WERI-Rb-1 (cell line): ENCODE measurements around the gene PCDH9.

Source experiments
- DNase-seq: peaks from one replicate; pipeline ENCODE4 v3.0.0-alpha.2; 2020
- H3K27ac ChIP-seq: fragments of 250-450 bp; sonication (Bioruptor Pico); 2 replicates; pipeline ENCODE4 v1.5.1; 2020; ENCODE audit warnings: mild to moderate bottlenecking, moderate library complexity
- H3K27me3 ChIP-seq: fragments of 250-450 bp; sonication (Bioruptor Pico); 2 replicates; pipeline ENCODE4 v1.5.1; 2021; ENCODE audit warnings: mild to moderate bottlenecking, low read depth, moderate library complexity; ENCODE audit not compliant: insufficient read depth, severe bottlenecking
- H3K36me3 ChIP-seq: fragments of 250-450 bp; sonication (Bioruptor Pico); 2 replicates; pipeline ENCODE4 v1.5.1; 2020; ENCODE audit warnings: mild to moderate bottlenecking, moderate library complexity
- H3K4me3 ChIP-seq: 2 replicates; pipeline ENCODE4 v1.5.1; 2011; ENCODE audit warnings: low read depth, mild to moderate bottlenecking, control low read depth, low read length
- H3K9me3 ChIP-seq: fragments of 250-450 bp; sonication (Bioruptor Pico); 2 replicates; pipeline ENCODE4 v1.5.1; 2021; ENCODE audit warnings: mild to moderate bottlenecking, moderate library complexity; ENCODE audit not compliant: severe bottlenecking
- TF ChIP-seq, protein P1 (sequence below): IDR thresholded peaks from 2 replicates; pipeline ENCODE4 v1.5.1; 2011; ENCODE audit warnings: low read depth, mild to moderate bottlenecking, control low read depth, inconsistent platforms, low read length

Gene PCDH9

DNA sequence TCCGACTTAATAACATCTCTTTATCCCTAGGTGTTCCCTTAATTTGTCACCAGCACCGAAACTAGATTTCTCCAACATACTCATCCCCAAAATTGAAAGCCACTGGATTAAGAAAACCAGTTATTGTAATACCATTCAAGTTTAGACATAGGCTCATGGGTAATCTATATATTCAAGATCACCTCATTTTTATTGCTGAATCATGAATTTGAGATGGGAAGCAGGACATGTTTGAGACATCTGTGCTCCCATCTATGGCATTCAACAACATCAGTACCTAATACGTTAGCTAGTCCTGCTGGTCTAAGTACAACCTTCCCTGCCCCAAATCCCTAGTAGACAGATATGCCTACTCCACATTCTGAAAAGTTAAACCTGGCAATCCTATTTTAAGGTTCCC is 820.6 kb downstream of the PCDH9 start:
- TF ChIP-seq, protein P1, sequence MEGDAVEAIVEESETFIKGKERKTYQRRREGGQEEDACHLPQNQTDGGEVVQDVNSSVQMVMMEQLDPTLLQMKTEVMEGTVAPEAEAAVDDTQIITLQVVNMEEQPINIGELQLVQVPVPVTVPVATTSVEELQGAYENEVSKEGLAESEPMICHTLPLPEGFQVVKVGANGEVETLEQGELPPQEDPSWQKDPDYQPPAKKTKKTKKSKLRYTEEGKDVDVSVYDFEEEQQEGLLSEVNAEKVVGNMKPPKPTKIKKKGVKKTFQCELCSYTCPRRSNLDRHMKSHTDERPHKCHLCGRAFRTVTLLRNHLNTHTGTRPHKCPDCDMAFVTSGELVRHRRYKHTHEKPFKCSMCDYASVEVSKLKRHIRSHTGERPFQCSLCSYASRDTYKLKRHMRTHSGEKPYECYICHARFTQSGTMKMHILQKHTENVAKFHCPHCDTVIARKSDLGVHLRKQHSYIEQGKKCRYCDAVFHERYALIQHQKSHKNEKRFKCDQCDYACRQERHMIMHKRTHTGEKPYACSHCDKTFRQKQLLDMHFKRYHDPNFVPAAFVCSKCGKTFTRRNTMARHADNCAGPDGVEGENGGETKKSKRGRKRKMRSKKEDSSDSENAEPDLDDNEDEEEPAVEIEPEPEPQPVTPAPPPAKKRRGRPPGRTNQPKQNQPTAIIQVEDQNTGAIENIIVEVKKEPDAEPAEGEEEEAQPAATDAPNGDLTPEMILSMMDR, result no peak
- no peak for DNase-seq
- Histone ChIP-seq H3K27me3 (no peaks in the 10 kb centered on the region), H3K4me3 (no peak overlapping the region), H3K27ac (no peak overlapping the region), H3K9me3 (no peaks in the 10 kb centered on the region), H3K36me3 (no peaks in the 10 kb centered on the region)

DNA sequence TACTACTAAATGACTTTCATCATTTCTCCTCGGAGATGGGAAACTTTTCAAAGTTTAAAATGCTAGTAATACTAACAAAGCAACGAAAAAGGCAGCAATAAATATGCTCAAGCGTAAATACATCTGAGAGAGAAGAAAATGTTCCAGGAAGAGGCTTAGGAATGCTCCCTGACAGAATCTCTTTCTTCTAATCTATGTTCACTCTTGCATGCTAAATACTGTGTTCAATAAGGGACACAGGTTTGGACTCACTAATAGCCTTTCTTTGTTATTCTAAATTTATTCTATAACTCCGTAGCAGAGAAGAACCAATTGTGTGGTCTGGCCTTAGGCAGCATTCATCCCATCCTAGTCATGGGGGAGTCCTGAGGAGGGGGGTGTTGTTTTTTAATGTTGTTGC is 823.0 kb downstream of the PCDH9 start:
- TF ChIP-seq, protein P1, result no peak
- no peaks in the 10 kb centered on the region for H3K9me3 ChIP-seq
- no peak for DNase-seq
- no peak overlapping the region for H3K27ac ChIP-seq
- no peaks in the 10 kb centered on the region for H3K36me3 ChIP-seq
- H3K27me3 ChIP-seq, result no peaks in the 10 kb centered on the region
- no peak overlapping the region for H3K4me3 ChIP-seq

DNA sequence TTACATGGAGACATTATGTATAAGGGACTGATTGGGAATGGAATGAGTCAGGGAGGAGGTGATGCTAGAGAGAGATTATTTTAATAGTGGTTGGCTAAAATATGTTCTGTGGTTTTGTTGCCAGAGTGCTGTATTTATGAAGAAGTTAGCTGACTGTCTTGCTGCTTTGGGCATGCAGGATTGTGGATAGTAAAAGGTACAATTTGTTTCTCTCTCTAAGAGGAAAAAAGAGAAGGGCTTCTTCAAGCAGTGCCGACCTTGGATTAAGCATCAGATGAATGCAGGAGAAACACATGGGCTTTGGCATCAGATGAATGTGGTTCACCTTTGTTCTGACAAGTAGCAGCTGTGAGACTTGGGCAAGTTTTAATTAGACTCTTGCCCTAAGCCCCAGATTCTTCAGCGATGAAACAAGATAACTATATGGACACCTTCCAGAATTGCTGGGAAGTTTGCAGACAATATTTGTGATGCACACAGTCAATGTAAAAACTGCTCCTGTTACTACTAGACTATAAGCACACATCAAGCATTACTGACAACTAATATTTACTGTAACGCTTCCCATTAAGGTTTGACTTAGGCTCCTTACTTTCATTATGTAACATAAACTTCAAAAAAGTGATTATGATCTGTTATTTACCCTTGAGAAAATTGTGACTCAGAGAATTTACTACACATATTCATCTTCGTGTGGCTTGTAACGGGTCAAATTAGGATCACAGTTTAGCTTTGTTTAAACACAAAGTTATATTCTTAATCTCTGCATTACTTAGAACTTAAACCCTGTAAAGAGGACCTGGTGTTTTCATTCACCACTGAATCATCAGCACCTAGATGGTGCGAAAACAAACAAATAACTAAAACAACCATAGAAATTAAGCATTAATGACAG is 824.0 kb downstream of the PCDH9 start:
- no peaks in the 10 kb centered on the region for H3K9me3 ChIP-seq
- H3K27ac ChIP-seq, result no peak overlapping the region
- no peaks in the 10 kb centered on the region for H3K27me3 ChIP-seq
- TF ChIP-seq, protein P1, result no peak
- H3K4me3 ChIP-seq, result no peak overlapping the region
- H3K36me3 ChIP-seq, result no peaks in the 10 kb centered on the region
- no peak for DNase-seq

DNA sequence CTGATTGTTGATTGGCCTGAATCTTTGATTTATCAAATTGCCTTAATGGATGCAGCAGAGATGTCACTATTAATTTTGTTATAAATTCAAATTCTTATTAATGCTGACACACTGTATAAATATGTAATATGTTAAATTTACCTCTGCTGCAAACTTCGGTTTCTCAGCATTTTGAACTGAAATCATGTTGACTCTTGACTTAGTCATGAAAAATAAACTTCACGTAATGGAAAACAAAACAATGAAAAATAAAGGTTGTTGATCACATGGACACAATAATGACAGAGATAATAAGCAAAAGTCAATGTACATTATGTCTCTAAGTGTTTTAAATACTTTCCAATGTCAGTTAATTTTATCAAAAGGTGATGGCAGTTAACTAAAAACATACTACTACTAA is 827.6 kb downstream of the PCDH9 start:
- no peak overlapping the region for H3K27ac ChIP-seq
- no peaks in the 10 kb centered on the region for H3K9me3 ChIP-seq
- DNase-seq, result no peak
- H3K36me3 ChIP-seq, result no peaks in the 10 kb centered on the region
- H3K27me3 ChIP-seq, result no peaks in the 10 kb centered on the region
- TF ChIP-seq, protein P1, result no peak
- H3K4me3 ChIP-seq, result no peak overlapping the region

DNA sequence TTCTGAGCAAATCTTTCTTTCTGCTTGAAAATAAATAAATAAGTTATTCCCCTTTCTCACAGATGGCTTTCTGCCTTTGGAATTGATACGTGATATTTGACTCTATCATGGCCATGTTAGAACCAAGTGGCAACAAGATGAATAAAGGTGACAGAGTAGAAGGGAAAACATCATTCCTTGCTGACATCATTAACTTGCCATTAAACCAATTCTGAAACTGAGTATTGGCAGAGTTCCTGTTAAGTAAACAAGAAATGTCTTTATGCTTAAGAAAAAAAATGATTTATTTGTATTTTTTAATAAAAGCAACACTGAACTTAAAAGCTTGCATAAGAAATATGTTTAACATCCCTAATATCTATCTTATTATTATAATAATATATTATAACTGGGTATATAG is 828.1 kb downstream of the PCDH9 start:
- H3K27me3 ChIP-seq, result no peaks in the 10 kb centered on the region
- no peak for DNase-seq
- no peak overlapping the region for H3K27ac ChIP-seq
- TF ChIP-seq, protein P1, result no peak
- no peak overlapping the region for H3K4me3 ChIP-seq
- H3K9me3 ChIP-seq, result no peaks in the 10 kb centered on the region
- H3K36me3 ChIP-seq, result no peaks in the 10 kb centered on the region

DNA sequence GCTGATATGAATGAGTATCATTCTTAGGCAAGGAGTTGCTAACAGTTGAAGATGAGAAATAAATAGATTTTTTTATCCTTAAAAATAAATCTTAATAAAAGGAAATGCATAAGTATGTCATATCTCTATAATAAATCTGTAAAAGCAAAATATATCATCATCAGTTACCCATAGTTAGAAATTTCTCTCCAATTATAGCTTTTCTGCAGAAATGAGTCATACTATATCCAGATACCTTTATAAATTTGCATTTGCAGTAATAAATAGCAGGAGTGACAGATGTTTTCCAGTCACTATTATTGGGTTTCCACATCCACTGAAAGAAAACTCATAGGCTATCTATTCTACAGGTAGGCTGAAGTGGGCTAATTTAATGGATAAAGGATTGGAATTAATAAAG is 829.8 kb downstream of the PCDH9 start:
- H3K4me3 ChIP-seq, result no peak overlapping the region
- H3K27me3 ChIP-seq, result no peaks in the 10 kb centered on the region
- no peaks in the 10 kb centered on the region for H3K36me3 ChIP-seq
- no peak overlapping the region for H3K27ac ChIP-seq
- no peak for DNase-seq
- TF ChIP-seq, protein P1, result no peak
- H3K9me3 ChIP-seq, result no peaks in the 10 kb centered on the region
